PC-9 (cell line): ENCODE measurements around the gene CDH13. TPM values are rescaled to one million over a fixed set of nuclear protein-coding genes. Genes with fewer than 3 reads are reported as not detected.

Experiments
- BruUV-seq: library from RNA; stranded (reverse); fragments of 400-500 nt; replicated peaks from 2 replicates; lab custom pipeline; 2021; lab: Mats Ljungman, UMichigan
- CTCF ChIA-PET: fragments of 300-600 bp; sonication (Branson Sonifier 250); formaldehyde crosslinking; loops from one replicate; lab custom pipeline; 2022; ENCODE audit warnings: antibody characterized with exemption; lab: Charles Lee
- POLR2A ChIA-PET: fragments of 300-600 bp; sonication (Branson Sonifier 250); formaldehyde crosslinking; loops from one replicate; lab custom pipeline; 2022; ENCODE audit warnings: antibody characterized with exemption; ENCODE audit not compliant: unreplicated experiment; lab: Charles Lee
- DNase-seq, 2 experiments: peaks; one replicate each; pipeline versions ENCODE4 v3.0.0 to v3.0.0-alpha.2; 2015 to 2022; ENCODE audit warnings: mixed read lengths in 1 of 2
- H2AFZ ChIP-seq: fragments of 200-600 bp; sonication (generic); 2 replicates; pipeline ENCODE4 v1.8.1; 2017; ENCODE audit warnings: antibody characterized with exemption
- H3F3A ChIP-seq: fragments of 200-600 bp; sonication (generic); 2 replicates; pipeline ENCODE4 v1.8.1; 2017; ENCODE audit warnings: antibody characterized with exemption, mild to moderate bottlenecking, low read depth; ENCODE audit not compliant: insufficient read depth
- H3K27ac ChIP-seq: fragments of 200-600 bp; sonication (generic); 2 replicates; pipeline ENCODE4 v1.6.1; 2016; ENCODE audit warnings: mixed run types
- H3K27me3 ChIP-seq: fragments of 200-600 bp; sonication (generic); 2 replicates; pipeline ENCODE4 v1.6.1; 2016; ENCODE audit warnings: low read depth, mixed run types; ENCODE audit not compliant: insufficient read depth
- H3K36me3 ChIP-seq: fragments of 200-600 bp; sonication (generic); 2 replicates; pipeline ENCODE4 v1.6.1; 2016; ENCODE audit warnings: low read depth, mixed run types
- H3K4me1 ChIP-seq: fragments of 200-600 bp; sonication (generic); replicated peaks from 2 replicates; pipeline ENCODE4 v1.6.1; 2016; ENCODE audit warnings: mixed run types; ENCODE audit not compliant: insufficient read depth
- H3K4me2 ChIP-seq: fragments of 200-600 bp; sonication (generic); 2 replicates; pipeline ENCODE4 v1.6.1; 2017; ENCODE audit warnings: mixed run types
- H3K4me3 ChIP-seq: fragments of 200-600 bp; sonication (generic); 2 replicates; pipeline ENCODE4 v1.6.1; 2016; ENCODE audit warnings: mixed run types
- H3K79me2 ChIP-seq: fragments of 200-600 bp; sonication (generic); 2 replicates; pipeline ENCODE4 v1.6.1; 2017; ENCODE audit warnings: low read depth, mixed run types
- H3K9me2 ChIP-seq: fragments of 200-600 bp; sonication (generic); 2 replicates; pipeline ENCODE4 v1.8.1; 2017; ENCODE audit warnings: mild to moderate bottlenecking; ENCODE audit not compliant: insufficient read depth
- H3K9me3 ChIP-seq: fragments of 200-600 bp; sonication (generic); 2 replicates; pipeline ENCODE4 v1.8.1; 2016; ENCODE audit warnings: low read depth; ENCODE audit not compliant: insufficient read depth
- H4K20me1 ChIP-seq: fragments of 200-600 bp; sonication (generic); 2 replicates; pipeline ENCODE4 v1.8.1; 2017; ENCODE audit not compliant: insufficient read depth
- EZH2 ChIP-seq: fragments of 200-600 bp; sonication (generic); IDR thresholded peaks from 2 replicates; pipeline ENCODE4 v1.8.0; 2017; ENCODE audit warnings: antibody characterized with exemption, low read depth
- intact Hi-C: fragments of 100-400 bp; cut with micrococcal nuclease; formaldehyde crosslinking; loops from one replicate; pipeline ENCODE4 v1.10.0; 2022; ENCODE audit not compliant: unreplicated experiment
- total RNA-seq: library from RNA; stranded (reverse); gene quantifications from 2 replicates; pipeline ENCODE4 v1.2.3, GENCODE V29; 2021
- TF ChIP-seq, protein P1 (sequence below): fragments of 200-600 bp; sonication (generic); conservative IDR thresholded peaks from 2 replicates; pipeline ENCODE4 v1.6.1; 2017; ENCODE audit warnings: mixed run types, antibody characterized with exemption, mild to moderate bottlenecking, moderate library complexity

The CDH13 gene
- total RNA-seq, 1 experiment from 2014 or later: 0.24 TPM

DNA sequence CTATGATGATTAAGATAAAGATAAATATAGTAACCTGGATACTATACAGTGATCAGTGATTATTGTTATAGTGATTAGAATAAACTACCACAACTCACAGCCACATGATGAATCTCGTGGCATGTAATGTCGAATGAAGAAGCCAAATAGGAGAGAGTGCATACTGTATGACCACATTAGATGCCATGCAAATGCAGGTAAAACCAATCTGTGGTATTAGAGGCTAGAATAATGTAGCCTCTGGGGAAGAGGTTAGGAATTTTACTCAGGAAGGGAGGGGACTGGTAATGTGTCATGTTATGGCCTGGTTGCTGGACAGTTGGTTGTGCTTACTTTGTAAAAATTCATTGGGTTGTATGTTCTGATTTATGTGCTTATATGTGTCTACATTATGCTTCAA, 402.7 kb downstream of the CDH13 start:
- Histone ChIP-seq H3K79me2 (no peaks in the 10 kb centered on the region), H3K27me3 (no peaks in the 10 kb centered on the region), H3K36me3 (no peaks in the 10 kb centered on the region), H3F3A (no peaks in the 10 kb centered on the region), H2AFZ (no peak overlapping the region), H3K9me2 (no peaks in the 10 kb centered on the region), H4K20me1 (no peaks in the 10 kb centered on the region), H3K27ac (no peak overlapping the region), H3K4me3 (no peak overlapping the region), H3K4me2 (no peak overlapping the region), H3K4me1 (no peaks in the 10 kb centered on the region), H3K9me3 (no peaks in the 10 kb centered on the region)
- CTCF ChIA-PET: no interaction called here
- POLR2A ChIA-PET: no interaction called here
- intact Hi-C loops: no loop called here
- no peak for DNase-seq
- TF ChIP-seq EZH2: no peak
- no TSS peak for BruUV-seq

DNA sequence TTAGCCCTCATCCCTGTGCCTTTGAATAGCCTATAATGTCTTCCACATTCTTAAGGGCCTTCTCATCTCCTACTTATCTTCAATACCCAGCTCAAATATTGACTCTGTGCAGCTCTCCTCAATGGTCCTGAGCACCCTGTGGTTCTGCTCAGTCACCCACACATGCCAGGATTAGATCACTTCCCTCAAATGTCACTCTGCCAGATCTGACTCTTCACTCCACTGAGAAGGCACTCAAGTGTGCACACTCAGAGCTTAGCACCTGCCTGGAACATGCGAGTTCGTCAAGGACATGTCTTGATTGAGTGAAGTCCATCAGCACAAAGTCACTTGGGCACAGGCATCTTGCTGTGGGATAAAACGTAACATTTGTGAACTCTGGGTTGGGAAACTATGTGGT, 404.8 kb downstream of the CDH13 start:
- no peaks in the 10 kb centered on the region for H3K27me3 ChIP-seq
- no peak for TF ChIP-seq EZH2
- TF ChIP-seq, protein P1, sequence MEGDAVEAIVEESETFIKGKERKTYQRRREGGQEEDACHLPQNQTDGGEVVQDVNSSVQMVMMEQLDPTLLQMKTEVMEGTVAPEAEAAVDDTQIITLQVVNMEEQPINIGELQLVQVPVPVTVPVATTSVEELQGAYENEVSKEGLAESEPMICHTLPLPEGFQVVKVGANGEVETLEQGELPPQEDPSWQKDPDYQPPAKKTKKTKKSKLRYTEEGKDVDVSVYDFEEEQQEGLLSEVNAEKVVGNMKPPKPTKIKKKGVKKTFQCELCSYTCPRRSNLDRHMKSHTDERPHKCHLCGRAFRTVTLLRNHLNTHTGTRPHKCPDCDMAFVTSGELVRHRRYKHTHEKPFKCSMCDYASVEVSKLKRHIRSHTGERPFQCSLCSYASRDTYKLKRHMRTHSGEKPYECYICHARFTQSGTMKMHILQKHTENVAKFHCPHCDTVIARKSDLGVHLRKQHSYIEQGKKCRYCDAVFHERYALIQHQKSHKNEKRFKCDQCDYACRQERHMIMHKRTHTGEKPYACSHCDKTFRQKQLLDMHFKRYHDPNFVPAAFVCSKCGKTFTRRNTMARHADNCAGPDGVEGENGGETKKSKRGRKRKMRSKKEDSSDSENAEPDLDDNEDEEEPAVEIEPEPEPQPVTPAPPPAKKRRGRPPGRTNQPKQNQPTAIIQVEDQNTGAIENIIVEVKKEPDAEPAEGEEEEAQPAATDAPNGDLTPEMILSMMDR: no peak
- H3K27ac ChIP-seq: no peak overlapping the region
- no peaks in the 10 kb centered on the region for H3K79me2 ChIP-seq
- DNase-seq: no peak
- H3K9me3 ChIP-seq: no peaks in the 10 kb centered on the region
- no peaks in the 10 kb centered on the region for H4K20me1 ChIP-seq
- intact Hi-C loops: no loop called here
- ChIA-PET POLR2A (no interaction called here), CTCF (no interaction called here)
- H3K4me3 ChIP-seq: no peak overlapping the region
- H3K4me1 ChIP-seq: no peaks in the 10 kb centered on the region
- no peaks in the 10 kb centered on the region for H3K36me3 ChIP-seq
- no peaks in the 10 kb centered on the region for H3F3A ChIP-seq
- H3K9me2 ChIP-seq: no peaks in the 10 kb centered on the region
- BruUV-seq: no TSS peak
- H3K4me2 ChIP-seq: no peak overlapping the region
- no peak overlapping the region for H2AFZ ChIP-seq

DNA sequence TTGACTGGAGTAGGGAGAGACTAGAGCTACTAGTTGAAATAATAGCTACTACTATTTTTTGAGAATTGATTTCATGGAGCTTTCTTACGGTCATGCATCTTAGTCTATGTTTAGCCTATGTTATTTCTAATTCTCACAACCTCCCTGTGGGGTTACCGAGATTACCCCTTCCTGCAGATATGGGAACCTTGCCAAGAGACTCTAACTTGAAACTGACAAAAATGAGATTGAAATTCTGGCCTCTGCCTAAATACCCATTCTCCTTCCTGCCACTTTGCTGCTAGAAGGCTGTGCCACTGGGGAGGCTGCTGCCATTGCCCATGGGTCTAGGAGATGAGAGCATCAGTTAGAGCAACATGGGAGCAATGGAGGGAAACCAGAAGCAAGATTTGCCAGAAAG, 410.3 kb downstream of the CDH13 start:
- no peak overlapping the region for H2AFZ ChIP-seq
- no peaks in the 10 kb centered on the region for H3F3A ChIP-seq
- no peaks in the 10 kb centered on the region for H3K79me2 ChIP-seq
- H3K27ac ChIP-seq: no peak overlapping the region
- CTCF ChIA-PET: no interaction called here
- no peaks in the 10 kb centered on the region for H3K36me3 ChIP-seq
- H3K4me2 ChIP-seq: no peak overlapping the region
- no peaks in the 10 kb centered on the region for H3K9me3 ChIP-seq
- H4K20me1 ChIP-seq: no peaks in the 10 kb centered on the region
- H3K4me1 ChIP-seq: no peaks in the 10 kb centered on the region
- H3K4me3 ChIP-seq: no peak overlapping the region
- no peaks in the 10 kb centered on the region for H3K9me2 ChIP-seq
- no peak for TF ChIP-seq EZH2
- TF ChIP-seq, protein P1: no peak
- intact Hi-C loops: no loop called here
- no peaks in the 10 kb centered on the region for H3K27me3 ChIP-seq
- POLR2A ChIA-PET: no interaction called here
- DNase-seq: no peak
- no TSS peak for BruUV-seq

DNA sequence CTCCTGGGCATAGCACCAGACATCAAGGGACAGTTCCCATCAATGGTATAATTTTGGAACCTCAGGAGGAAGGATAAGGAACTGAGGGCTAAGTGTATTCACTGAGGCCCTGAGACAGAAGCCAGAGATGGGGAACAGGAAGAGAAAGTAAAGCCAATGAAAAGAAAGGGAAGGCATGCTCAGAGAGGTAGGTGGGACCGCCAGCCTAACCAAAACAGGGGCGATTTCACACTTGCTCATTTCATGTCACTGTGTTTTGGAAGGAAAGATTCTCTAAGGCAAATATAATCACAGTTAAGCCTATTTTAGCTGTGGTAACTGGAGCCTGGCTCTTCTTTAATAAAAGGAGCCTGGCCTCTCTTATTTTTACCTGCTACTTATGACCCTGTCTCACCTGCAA, 411.1 kb downstream of the CDH13 start:
- TF ChIP-seq, protein P1: no peak
- TF ChIP-seq EZH2: no peak
- Histone ChIP-seq H3F3A (no peaks in the 10 kb centered on the region), H3K27ac (no peak overlapping the region), H3K4me3 (no peak overlapping the region), H3K4me1 (no peaks in the 10 kb centered on the region), H3K4me2 (no peak overlapping the region), H3K79me2 (no peaks in the 10 kb centered on the region), H3K9me2 (no peaks in the 10 kb centered on the region), H3K36me3 (no peaks in the 10 kb centered on the region), H3K9me3 (no peaks in the 10 kb centered on the region), H2AFZ (no peak overlapping the region), H3K27me3 (no peaks in the 10 kb centered on the region), H4K20me1 (no peaks in the 10 kb centered on the region)
- BruUV-seq: no TSS peak
- no peak for DNase-seq
- intact Hi-C loops: no loop called here
- CTCF ChIA-PET: no interaction called here
- POLR2A ChIA-PET: no interaction called here
